ENCODE results near the gene ABCB8. TPM values are rescaled to one million over a fixed set of nuclear protein-coding genes. Genes with fewer than 3 reads are reported as not detected.

ABCB8 gene
- total RNA-seq, 1 donor from 2014 or later: 38.1 TPM

GRCh38 chr7:151076863-151077704, 48.8 kb downstream of the ABCB8 start:
- H3K4me3 Mint-ChIP-seq (ENCODE audit: unreplicated experiment): no peak overlapping the region
- no peaks in the 10 kb centered on the region for H3K27me3 Mint-ChIP-seq (ENCODE audit: unreplicated experiment)
- DNase-seq (ENCODE audit: extremely low spot score, unreplicated experiment): no peak
- peaks cover 15% of the 10 kb centered on the region for H3K36me3 Mint-ChIP-seq (ENCODE audit: unreplicated experiment)
- H3K9me3 Mint-ChIP-seq (ENCODE audit: unreplicated experiment): no peaks in the 10 kb centered on the region
- TF ChIP-seq, protein P1, sequence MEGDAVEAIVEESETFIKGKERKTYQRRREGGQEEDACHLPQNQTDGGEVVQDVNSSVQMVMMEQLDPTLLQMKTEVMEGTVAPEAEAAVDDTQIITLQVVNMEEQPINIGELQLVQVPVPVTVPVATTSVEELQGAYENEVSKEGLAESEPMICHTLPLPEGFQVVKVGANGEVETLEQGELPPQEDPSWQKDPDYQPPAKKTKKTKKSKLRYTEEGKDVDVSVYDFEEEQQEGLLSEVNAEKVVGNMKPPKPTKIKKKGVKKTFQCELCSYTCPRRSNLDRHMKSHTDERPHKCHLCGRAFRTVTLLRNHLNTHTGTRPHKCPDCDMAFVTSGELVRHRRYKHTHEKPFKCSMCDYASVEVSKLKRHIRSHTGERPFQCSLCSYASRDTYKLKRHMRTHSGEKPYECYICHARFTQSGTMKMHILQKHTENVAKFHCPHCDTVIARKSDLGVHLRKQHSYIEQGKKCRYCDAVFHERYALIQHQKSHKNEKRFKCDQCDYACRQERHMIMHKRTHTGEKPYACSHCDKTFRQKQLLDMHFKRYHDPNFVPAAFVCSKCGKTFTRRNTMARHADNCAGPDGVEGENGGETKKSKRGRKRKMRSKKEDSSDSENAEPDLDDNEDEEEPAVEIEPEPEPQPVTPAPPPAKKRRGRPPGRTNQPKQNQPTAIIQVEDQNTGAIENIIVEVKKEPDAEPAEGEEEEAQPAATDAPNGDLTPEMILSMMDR (IDR thresholded peaks at IDR 0.05): peak; percentile 41
- peak overlapping the region; percentile 47 for H3K27ac Mint-ChIP-seq (ENCODE audit: unreplicated experiment)
- H3K4me1 Mint-ChIP-seq (ENCODE audit: unreplicated experiment): peaks cover 33% of the 10 kb centered on the region

DNA sequence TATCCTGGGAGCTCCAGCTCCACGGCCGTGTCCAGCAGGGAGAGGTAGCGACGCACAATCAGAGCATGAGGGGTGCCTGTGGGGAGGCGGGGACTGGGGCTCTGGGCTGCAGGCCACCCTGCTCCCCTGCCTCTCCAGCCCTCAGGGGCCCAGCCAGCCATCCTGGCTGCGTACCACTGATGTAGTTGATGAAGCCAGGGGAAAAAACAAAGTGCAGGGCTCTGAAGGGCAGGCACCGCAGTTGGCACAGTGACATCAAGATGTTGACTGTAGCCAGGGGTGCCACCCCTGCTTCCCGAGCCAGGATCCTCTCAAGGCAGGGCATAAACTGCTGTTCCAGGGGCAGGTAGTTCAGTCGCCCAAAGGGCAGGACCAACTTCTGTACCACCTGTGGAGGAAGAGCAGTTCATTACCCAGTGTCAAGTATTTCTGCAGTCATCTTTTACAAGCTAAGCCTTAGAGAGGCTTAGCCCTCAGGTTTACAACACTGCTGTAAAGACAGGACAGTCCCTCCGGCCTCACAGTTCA, 49.5 kb downstream of the ABCB8 start:
- peak overlapping the region; percentile 58 for H3K4me3 Mint-ChIP-seq (ENCODE audit: unreplicated experiment)
- H3K27ac Mint-ChIP-seq (ENCODE audit: unreplicated experiment): peak overlapping the region; percentile 81
- no peaks in the 10 kb centered on the region for H3K9me3 Mint-ChIP-seq (ENCODE audit: unreplicated experiment)
- no peak for DNase-seq (ENCODE audit: extremely low spot score, unreplicated experiment)
- TF ChIP-seq, protein P1 (IDR thresholded peaks at IDR 0.05): no peak
- H3K36me3 Mint-ChIP-seq (ENCODE audit: unreplicated experiment): peaks cover 13% of the 10 kb centered on the region
- H3K4me1 Mint-ChIP-seq (ENCODE audit: unreplicated experiment): peaks cover 39% of the 10 kb centered on the region
- no peaks in the 10 kb centered on the region for H3K27me3 Mint-ChIP-seq (ENCODE audit: unreplicated experiment)

GRCh38 chr7:151078233-151079040, 50.2 kb downstream of the ABCB8 start:
- Mint-ChIP-seq H3K4me1 (ENCODE audit: unreplicated experiment) (peaks cover 42% of the 10 kb centered on the region), H3K27me3 (ENCODE audit: unreplicated experiment) (no peaks in the 10 kb centered on the region), H3K4me3 (ENCODE audit: unreplicated experiment) (peak overlapping the region; percentile 82), H3K36me3 (ENCODE audit: unreplicated experiment) (peaks cover 13% of the 10 kb centered on the region), H3K9me3 (ENCODE audit: unreplicated experiment) (no peaks in the 10 kb centered on the region), H3K27ac (ENCODE audit: unreplicated experiment) (peak overlapping the region; percentile 81)
- DNase-seq (ENCODE audit: extremely low spot score, unreplicated experiment): no peak
- TF ChIP-seq, protein P1 (IDR thresholded peaks at IDR 0.05): no peak

GRCh38 chr7:151079199-151079910, 51.1 kb downstream of the ABCB8 start:
- TF ChIP-seq, protein P1 (IDR thresholded peaks at IDR 0.05): no peak

More at GRCh38 chr7:151079199-151079910, 51.1 kb downstream of the ABCB8 start:
- peaks cover 12% of the 10 kb centered on the region for H3K36me3 Mint-ChIP-seq (ENCODE audit: unreplicated experiment)
- H3K27me3 Mint-ChIP-seq (ENCODE audit: unreplicated experiment): no peaks in the 10 kb centered on the region
- H3K27ac Mint-ChIP-seq (ENCODE audit: unreplicated experiment): peak overlapping the region; percentile 75
- H3K9me3 Mint-ChIP-seq (ENCODE audit: unreplicated experiment): no peaks in the 10 kb centered on the region
- H3K4me3 Mint-ChIP-seq (ENCODE audit: unreplicated experiment): peak overlapping the region; percentile 82
- no peak for DNase-seq (ENCODE audit: extremely low spot score, unreplicated experiment)
- H3K4me1 Mint-ChIP-seq (ENCODE audit: unreplicated experiment): peaks cover 45% of the 10 kb centered on the region

Measured in osteocyte (in vitro differentiated cells).